NCI-H510A treated with DMSO at 0.1 percent for 48 hours (cell line): ENCODE results near the gene CDC7.
A peak's percentile ranks its signal among the peaks of the same experiment; 100 is the strongest.
"Not testable (repeated sequence)": the region's sequence is repeated elsewhere in the genome, so short reads cannot be mapped to it uniquely, and the experiment has no call there.

Experiments used
- DNase-seq: peaks from one replicate; lab custom pipeline; 2025; lab: John Stamatoyannopoulos, UW

CDC7 gene

DNA sequence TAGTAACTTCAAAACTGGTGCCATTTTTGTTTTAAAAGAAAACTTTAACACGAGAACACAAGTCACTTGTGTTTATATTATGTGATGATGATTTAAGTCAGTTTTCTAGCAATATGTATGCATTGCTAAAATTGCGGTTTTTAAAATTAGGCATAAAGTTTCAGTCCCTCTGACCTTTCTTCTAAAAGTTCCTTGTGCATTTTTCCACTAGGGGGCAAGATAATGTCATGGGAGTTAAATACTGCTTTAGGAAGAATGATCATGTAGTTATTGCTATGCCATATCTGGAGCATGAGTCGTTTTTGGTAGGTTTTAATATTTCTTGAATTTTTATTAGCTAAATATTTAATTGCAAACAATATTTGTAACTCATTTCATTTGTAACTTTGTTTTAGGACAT is 10.7 kb downstream of the CDC7 start:
- peak; percentile 62 for DNase-seq

DNA sequence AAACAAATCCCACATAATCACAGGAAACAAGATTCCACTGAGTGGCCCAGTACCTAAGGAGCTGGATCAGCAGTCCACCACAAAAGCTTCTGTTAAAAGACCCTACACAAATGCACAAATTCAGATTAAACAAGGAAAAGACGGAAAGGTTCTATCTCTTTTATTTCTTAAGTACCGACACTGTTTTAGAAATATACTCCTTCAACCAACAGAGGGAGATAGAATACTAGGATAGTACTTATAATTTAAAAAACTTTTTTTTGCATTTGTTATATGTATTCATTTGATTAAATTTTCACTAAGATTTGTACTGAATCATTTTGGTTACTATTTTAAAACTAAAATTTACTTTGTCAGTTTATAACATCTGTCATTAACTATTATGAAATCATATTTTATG is 12.5 kb downstream of the CDC7 start:
- no peak for DNase-seq

DNA sequence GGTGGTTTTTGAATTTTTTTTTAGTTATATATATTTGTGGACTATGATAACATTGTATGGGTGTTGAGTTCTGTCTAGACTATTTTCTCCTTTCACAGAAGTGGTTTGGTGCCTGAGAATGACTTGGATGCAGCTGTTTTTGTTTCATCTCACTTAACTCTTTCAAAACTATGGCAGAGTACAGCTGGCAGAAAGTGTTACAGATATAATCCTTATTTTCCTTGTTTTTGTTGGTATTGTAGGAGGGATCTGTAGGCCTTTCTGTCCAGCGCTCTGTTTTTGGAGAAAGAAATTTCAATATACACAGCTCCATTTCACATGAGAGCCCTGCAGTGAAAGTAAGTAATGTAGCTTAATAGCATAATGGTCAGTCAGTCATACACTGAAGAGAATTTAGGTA is 13.1 kb downstream of the CDC7 start:
- no peak for DNase-seq

GRCh38 chr1:91515994-91516393 is 15.3 kb downstream of the CDC7 start:
- DNase-seq, result no peak

GRCh38 chr1:91516605-91517004 is 16.0 kb downstream of the CDC7 start:
- DNase-seq, result not testable (repeated sequence)

GRCh38 chr1:91519167-91519566 is 18.5 kb downstream of the CDC7 start:
- not testable (repeated sequence) for DNase-seq

- DNase-seq, result no peak
Observed at GRCh38 chr1:91520942-91521507, 20.4 kb downstream of the CDC7 start.

- DNase-seq, result no peak
Observed at GRCh38 chr1:91523482-91523881, 22.8 kb downstream of the CDC7 start.

DNA sequence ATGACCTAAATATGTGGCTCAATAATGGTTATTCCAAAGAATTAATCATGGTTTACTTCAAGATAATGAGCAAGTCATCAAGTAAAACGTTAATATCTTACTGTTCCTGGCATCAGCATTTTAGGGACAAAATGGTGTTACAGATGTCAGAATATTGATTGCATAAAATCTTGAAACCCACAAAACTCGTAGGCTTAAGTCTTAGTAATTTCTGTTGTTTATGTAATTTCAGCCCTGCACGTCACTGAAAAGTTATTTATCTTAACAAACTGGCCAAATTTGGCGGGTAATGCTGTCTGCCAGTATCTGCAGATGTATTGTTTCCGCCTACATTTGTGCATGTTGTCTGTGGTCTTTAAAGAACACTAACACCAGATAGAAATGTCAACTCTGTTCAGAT is 25.8 kb downstream of the CDC7 start:
- no peak for DNase-seq

DNA sequence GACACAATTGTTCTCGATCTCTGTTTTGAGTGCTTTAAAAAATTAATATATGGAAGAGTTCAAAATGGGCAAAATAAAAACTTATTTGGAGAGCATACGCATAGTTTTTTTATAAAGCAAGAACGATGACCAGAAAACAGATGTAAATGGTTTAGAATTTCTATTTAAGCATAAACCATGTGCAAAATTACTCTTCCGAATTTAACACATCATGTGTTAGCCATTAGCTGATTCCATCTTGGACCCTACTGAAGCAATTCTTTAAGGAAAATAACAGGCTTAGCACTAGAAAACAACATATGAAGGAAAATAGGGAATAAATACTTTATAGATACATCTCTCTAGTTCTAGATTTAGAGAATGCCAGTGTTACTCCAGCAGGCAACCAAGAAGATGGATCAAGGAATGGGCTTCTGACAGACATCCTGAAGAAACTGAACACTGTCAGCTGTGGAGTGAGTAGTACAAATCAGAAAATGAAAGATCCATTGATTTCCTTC is 26.7 kb downstream of the CDC7 start:
- no peak for DNase-seq

DNA sequence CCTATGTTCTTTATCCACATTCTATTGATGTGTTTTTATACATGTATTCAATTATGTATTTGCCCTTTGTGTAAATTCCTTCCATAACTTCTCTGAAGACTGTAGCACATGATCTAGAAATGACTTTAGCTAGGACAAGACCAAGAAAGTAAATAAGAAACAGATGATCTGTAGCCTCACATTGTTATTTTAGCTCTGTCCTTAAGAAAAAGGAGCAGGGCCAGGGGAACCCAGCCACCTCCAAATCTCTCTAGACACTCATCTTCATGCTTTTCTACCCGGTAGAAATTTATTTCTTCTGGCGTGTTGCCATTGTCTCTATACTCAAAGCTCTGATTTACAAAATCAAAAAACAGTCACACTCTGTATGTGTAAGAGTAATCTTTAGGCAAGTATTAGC is 27.1 kb downstream of the CDC7 start:
- no peak for DNase-seq

DNA sequence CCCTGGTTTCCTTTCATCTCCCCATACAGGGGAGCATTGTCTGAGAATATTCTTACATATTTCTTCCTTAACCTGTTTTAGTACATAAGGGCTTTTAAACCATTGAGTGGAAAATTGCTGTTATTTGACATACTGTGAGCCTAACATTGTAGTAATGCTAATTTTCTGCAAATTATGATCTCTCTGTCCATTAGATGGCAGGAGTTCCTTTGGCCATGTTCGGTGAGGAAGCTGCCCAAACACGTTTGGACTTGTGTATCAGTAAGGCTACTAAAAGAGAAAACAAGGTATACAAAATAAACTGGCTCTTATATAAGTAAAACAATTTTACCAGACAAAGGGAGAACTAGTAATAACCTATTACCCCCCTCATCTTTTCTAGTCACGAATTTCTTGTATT is 29.2 kb downstream of the CDC7 start:
- peak; percentile 45 for DNase-seq

GRCh38 chr1:91533361-91534024 is 32.8 kb downstream of the CDC7 start:
- no peak for DNase-seq

- DNase-seq, result no peak
Observed at GRCh38 chr1:91535441-91535840, 34.8 kb downstream of the CDC7 start.

- DNase-seq, result no peak
Observed at GRCh38 chr1:91537281-91537986, 36.8 kb downstream of the CDC7 start.

- DNase-seq, result no peak
Observed at GRCh38 chr1:91537987-91538304, 37.3 kb downstream of the CDC7 start.

- no peak for DNase-seq
Observed at GRCh38 chr1:91540910-91541309, 40.3 kb downstream of the CDC7 start.

DNA sequence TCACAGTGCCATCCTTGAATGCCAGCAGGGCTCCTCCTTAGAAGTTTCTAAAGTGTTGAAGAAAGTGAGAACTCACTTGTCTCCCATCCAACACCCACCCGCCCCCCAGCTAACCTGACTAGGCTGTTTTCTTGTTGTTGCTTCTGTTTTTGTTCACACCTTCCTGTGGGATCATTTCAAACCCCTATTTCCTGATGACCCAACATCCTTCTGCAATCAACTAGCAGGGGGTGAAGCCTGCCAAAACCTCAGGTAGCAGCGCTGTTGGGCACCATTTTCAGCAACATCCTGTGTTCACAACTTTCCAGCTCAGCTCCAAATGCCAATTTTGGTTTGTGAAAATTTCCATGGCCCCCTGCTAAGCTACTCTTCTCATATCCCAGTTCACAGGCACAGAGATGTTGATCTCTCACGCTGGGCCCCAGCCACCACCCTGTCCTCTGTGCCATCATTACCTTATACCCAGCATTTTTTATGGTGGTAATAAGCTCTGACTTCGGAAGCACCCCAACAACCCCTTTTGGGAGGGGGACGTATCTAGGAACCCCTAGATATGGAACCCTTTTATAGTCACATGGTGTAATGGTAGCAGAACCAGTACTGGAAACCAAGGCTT is 41.4 kb downstream of the CDC7 start:
- no peak for DNase-seq

DNA sequence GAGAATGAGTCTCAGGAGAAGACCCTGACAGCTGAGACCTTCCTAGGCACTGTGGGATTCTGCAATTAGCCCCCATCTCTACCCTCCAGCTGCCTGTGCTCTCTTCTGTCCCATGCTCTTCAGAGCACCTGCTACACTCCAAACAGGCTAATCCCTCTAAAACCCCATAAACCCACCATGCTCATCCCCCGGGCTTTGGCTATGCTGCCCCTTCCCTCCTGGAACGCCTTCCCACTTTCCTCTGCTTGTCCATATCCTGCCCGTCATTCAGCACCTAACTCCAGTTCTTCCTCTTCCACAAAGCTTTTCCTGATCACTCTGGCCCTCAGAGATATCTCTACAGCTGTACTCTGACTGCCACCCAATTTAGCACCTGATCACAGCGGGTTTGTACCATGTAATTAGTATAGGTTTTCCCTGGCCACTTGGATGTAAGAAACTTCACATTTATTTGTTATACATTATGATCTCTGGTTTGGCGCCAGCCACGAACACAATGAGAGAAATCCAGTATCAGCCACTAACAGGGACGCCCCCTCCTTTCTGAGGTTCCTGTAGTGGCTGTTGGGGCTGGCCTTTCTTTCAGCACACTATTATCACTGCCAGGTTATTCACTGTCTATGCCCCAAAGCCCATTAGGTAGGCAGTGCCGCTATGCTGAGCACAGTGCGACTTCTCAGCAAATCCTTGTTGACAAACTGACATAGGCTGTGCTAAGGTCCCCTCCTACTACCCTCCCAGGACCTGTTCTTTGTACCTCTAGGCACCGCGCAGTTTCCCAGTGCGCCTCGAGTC is 45.1 kb downstream of the CDC7 start:
- no peak for DNase-seq

GRCh38 chr1:91546301-91546581 is 45.6 kb downstream of the CDC7 start:
- no peak for DNase-seq

GRCh38 chr1:91546876-91547275 is 46.2 kb downstream of the CDC7 start:
- no peak for DNase-seq

DNA sequence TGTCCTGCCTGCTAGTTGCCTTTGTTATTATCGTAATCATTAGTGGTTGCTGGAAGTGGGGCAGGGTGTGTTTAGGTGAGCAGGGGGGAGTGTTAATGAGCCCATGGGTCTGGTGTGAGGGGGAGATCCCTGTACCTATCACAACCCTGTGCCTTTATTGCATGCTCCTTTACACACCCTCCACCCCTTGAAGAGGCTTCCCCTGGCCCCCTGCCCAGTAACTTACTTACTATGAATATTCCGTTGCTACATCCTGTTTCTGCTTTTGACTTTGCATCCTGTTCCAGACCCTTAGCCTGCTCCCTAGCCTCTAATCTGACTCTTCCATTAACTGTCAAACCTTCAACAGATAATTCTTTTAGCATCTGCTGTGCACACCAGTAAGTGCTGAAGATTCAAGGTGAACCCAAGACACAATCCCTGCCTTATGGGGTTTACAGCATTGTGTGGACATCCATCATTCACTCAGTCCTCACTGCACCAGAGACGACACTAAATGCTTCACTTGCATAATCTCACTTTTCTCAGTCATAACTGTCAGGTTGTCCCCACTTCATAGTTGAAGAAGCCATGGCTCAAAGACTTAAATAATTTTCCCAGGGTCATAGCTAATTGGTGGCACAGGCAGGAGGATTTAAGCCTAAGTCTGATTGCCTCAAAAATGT is 47.9 kb downstream of the CDC7 start:
- DNase-seq, result no peak
